K562 (cell line): ENCODE results near the gene SNPH.

Experiments
- KDM1A ChIP-seq, 2 experiments: fragments of 450-650 bp; IDR thresholded peaks; 2 replicates each; pipeline ENCODE4 v1.6.1; 2016; ENCODE audit warnings: mild to moderate bottlenecking in 2 of 2
- MAFF ChIP-seq: IDR thresholded peaks from 2 replicates; pipeline ENCODE4 v1.6.1; 2012; ENCODE audit warnings: low read length, improper control_type of control experiment
- MTA1 ChIP-seq: fragments of 450-650 bp; IDR thresholded peaks from 2 replicates; pipeline ENCODE4 v1.6.1; 2017; ENCODE audit warnings: borderline replicate concordance
- ZNF232 ChIP-seq: sonication (generic); formaldehyde crosslinking; IDR thresholded peaks from 2 replicates; pipeline ENCODE4 v1.8.0; 2022; ENCODE audit warnings: mild to moderate bottlenecking, missing genetic modification reagents
- ZNF274 ChIP-seq: IDR thresholded peaks from 2 replicates; pipeline ENCODE4 v1.6.1; 2011; ENCODE audit warnings: low read depth, mild to moderate bottlenecking, low read length, moderate library complexity, borderline replicate concordance
- ZNF764 ChIP-seq: fragments of 250-450 bp; sonication (Bioruptor Pico); IDR thresholded peaks from 2 replicates; pipeline ENCODE4 v1.4.0; 2020; ENCODE audit warnings: low read depth, mild to moderate bottlenecking, moderate library complexity
- TF ChIP-seq, protein P1 (sequence below): fragments of 450-650 bp; IDR thresholded peaks from 2 replicates; pipeline ENCODE4 v1.6.1; 2016; ENCODE audit warnings: missing biosample characterization, missing genetic modification characterization
- TF ChIP-seq, protein P2 (sequence below), 3 experiments: IDR thresholded peaks in 2 of 3; conservative IDR thresholded peaks in 1 of 3; 2 replicates each; pipeline ENCODE4 v1.5.1; 2011 to 2012; ENCODE audit warnings: low read length in 3 of 3, mild to moderate bottlenecking in 3 of 3, control low read depth in 2 of 3, improper control_type of control experiment in 1 of 3, inconsistent platforms in 1 of 3, low read depth in 1 of 3, mixed read lengths in 1 of 3, moderate library complexity in 1 of 3; ENCODE audit not compliant: insufficient read depth in 2 of 3

DNA sequence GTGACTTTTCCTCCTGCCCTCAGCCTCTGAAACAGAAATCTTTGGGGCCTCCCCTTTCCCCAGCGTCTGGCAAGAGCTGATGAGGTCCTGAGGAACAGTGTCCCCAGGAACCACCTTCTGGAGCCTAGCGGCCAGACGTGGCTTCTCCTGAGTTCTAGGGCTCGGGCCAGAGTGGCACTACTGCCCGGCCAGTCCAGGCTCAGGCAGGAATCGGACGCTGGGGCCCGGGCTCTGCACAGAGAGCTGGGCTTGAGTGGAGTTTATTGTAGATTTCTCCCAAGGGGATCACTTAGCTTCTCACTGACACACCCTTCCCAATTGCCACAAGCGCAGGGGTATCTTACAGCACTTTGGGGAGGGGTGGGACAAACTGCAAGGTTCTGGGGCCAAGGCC, 42.6 kb downstream of the SNPH start:
- TF ChIP-seq ZNF232 (CRISPR knock-in tag) (no peak), ZNF764 (CRISPR knock-in tag) (no peak), KDM1A (IDR thresholded peaks at IDR 0.05) (no peak), MAFF (no peak), ZNF274 (no peak), MTA1 (no peak)
- TF ChIP-seq, protein P1, sequence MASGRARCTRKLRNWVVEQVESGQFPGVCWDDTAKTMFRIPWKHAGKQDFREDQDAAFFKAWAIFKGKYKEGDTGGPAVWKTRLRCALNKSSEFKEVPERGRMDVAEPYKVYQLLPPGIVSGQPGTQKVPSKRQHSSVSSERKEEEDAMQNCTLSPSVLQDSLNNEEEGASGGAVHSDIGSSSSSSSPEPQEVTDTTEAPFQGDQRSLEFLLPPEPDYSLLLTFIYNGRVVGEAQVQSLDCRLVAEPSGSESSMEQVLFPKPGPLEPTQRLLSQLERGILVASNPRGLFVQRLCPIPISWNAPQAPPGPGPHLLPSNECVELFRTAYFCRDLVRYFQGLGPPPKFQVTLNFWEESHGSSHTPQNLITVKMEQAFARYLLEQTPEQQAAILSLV (tag) = no peak
- TF ChIP-seq, protein P2, sequence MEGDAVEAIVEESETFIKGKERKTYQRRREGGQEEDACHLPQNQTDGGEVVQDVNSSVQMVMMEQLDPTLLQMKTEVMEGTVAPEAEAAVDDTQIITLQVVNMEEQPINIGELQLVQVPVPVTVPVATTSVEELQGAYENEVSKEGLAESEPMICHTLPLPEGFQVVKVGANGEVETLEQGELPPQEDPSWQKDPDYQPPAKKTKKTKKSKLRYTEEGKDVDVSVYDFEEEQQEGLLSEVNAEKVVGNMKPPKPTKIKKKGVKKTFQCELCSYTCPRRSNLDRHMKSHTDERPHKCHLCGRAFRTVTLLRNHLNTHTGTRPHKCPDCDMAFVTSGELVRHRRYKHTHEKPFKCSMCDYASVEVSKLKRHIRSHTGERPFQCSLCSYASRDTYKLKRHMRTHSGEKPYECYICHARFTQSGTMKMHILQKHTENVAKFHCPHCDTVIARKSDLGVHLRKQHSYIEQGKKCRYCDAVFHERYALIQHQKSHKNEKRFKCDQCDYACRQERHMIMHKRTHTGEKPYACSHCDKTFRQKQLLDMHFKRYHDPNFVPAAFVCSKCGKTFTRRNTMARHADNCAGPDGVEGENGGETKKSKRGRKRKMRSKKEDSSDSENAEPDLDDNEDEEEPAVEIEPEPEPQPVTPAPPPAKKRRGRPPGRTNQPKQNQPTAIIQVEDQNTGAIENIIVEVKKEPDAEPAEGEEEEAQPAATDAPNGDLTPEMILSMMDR (IDR thresholded peaks at IDR 0.05 in 2 of 3, conservative IDR thresholded peaks at IDR 0.05 in 1 of 3; ENCODE audit: insufficient read depth in 2 of 3, low read depth in 1 of 3, low read length in 3 of 3) = no peak
